GM18870 (cell line): Measurements from ENCODE around the gene PLCB1.

Source experiments
- ATAC-seq: cut with Tn5 transposase; IDR thresholded peaks from one replicate; pipeline ENCODE4 v1.9.1; 2021; ENCODE audit warnings: moderate library complexity; ENCODE audit not compliant: unreplicated experiment

Gene PLCB1

DNA sequence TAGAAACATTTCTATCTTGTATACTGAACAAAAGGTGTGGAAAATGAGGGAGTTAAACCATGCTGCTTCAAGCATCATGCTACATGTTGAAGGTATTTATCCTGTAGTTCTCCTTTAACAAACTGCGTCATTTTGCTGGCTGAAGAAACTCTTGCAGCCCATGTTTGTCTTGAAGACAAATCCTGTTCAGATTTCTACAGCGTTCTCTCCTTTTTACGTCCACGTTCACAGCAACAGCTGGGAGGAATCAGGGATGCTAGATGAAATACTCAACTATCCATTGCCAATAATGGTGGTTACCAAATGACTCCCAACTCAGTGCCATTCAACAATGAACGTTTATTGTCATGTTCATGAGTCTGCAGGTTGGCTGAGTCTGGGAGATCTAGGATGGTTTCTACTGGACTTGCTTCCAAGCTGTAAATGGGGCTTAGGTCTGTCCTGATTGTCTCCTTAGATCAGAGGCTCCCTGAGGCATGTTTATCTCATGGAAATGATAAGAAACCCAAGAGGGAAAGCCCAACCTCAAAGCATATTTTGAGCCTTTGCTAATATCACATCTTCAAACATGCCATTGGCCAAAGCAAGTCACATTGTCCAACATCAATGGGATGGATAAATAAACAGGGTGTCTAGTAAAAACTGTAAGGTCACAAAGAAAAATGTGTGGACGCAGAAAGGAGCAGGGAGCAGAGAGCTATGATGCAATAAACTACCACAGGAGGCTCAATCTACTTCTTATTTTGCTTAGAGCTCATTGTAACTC lies 2.7 kb upstream of the PLCB1 start:
- no peak for ATAC-seq

DNA sequence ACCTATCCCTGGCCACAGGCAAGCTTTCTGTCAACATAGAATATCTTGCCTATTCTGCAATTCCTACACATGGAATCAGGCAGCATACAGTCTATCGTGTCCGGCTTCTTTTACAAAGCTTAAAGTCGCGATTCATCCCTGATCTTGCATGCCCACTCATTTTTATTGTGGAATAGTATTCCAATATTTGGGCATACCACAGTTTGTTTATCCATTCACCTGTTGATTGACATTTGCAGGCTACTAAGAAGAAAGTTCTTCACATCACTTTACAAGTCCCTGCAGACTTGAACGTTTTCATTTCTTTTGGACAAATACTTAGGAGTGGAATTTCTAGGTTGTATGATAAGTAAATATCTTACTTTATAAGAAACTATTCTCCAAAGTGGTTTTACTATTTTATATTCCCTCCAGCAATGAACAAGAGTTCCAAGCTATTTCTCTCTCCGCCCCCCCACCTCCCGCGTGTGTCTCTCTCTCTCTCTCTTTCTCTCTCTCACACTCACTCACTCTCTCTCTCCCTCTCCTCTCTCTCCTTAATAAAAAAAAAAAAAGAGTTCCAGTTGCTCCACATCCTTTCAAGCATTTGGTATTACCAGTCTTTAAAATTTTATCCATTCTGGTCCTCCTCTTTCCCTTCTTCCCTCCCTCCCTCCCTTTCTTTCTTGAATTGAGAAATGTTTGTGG lies 1.1 kb upstream of the PLCB1 start:
- no peak for ATAC-seq

DNA sequence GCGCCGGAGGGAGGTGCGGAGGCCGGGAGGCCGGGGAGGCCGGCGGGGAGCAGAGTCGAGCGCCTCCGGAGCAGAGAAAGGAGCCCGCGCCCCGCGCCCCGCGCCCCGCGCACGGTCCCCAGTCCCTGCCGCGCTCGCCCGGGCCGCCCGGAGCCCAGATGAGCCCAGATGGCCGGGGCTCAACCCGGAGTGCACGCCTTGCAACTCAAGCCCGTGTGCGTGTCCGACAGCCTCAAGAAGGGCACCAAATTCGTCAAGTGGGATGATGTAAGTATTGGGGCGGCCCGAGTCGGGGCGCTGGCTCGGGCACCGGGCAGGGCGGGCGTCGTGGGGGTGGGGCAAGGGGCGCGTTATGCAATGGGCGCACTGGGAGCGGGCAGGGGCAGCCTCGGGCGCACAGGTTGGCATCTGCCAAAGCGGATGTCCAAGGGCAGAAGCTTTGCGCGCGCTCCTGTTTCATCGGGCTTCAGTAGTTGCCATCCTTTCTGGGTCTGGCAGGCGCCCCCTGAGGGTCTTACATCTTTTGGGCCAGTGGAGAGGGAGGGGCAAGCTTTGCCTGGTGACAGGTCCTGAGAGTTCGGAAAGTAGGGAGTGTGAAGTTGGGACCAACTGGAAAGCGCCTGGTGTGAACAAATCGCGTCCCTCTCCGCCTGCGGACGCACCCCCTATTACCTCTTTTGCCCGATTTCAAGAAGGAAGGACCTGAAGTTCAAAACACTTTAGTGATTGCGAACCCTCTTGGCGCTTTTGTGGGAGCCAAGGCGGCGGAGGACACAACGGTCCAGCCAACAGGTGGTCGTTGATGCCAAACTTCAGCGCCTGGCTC lies 631 bp downstream of the PLCB1 start:
- no peak for ATAC-seq

DNA sequence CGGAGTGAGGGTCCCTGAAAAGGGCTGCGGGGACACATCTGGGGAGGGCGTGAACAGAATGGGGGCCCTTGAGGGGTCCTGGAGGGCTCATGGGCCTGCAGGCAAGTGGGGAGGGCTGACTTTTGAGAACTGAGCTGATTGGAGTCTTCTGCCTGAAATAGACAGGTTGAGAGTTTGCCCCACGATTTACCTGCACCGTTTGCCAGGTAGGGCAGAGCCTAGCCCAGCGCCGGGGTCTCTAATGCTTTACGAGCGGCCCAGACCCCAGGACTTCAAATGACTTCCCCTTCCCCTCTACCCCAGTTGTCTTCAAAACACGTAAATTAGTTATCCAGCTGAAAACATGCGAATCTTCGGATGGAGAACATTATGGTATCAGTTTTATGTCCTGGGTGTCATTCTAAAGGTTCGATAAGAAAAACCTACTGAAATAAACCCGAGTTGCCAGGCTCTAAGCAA lies 1.3 kb downstream of the PLCB1 start:
- no peak for ATAC-seq

DNA sequence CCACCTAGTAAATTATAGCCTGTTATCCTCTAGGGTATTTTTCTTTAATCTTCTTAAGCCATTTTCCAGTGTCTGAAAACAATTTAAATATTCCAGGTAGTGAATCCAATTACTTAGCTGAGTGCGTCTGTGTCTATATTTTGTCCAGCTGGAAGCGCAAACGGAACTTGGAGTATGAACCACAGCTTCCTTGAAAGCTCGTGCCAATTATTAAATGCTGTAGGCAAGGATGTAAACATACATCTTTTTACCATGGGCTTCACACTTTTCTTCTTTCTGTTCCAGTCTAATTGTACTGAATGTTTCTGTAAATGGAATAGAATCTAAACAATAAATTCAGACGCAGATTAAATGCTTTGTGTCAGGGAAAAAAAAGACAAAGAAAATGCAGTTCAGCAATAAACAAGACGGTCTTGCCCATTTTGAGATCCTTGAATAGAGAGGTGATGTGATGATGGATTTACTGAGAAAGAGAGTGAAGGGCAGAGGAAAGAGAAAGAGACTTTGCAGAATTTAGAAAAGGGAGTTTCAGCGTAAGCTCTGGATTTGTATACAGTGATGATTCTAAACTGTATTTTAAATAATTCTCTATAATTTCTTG lies 1.9 kb downstream of the PLCB1 start:
- no peak for ATAC-seq

DNA sequence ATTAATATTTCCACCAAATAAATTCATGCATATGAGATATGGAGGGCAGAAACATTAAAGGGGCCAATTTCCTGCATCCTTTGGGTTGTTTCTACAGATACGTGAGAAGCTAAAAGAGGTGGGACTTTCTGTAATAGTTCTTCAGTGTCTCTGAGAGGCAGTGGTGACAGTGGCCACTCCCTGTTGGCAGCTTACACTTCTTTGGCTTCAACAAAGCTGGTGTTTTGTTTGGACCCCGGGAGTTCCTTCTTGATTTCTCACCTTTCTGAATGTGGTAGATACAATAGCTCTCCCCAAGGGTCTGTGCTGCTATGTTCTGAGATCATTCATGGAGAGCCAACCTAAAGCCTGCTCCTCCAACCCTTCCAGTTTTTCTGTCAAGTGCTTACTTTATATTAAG lies 7.8 kb downstream of the PLCB1 start:
- no peak for ATAC-seq

DNA sequence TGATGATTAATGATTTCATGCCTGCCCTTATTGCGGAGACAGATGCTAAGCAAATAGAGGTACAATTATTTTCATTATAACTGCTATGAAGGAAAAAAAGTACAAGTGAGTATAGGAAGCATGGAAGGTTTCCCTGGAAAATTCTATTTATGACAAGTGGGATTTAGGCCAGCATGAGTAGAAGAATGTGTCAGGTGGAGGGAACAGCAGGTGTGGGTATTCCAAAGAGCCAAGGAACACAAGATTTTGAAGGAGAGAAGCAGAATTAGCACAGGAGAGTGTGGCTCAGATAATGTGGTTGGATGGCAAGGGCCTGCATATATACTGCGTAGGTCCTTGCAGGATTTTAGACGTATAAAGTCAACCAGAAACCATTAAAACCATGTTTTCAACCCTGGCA lies 11.4 kb downstream of the PLCB1 start:
- ATAC-seq: no peak

DNA sequence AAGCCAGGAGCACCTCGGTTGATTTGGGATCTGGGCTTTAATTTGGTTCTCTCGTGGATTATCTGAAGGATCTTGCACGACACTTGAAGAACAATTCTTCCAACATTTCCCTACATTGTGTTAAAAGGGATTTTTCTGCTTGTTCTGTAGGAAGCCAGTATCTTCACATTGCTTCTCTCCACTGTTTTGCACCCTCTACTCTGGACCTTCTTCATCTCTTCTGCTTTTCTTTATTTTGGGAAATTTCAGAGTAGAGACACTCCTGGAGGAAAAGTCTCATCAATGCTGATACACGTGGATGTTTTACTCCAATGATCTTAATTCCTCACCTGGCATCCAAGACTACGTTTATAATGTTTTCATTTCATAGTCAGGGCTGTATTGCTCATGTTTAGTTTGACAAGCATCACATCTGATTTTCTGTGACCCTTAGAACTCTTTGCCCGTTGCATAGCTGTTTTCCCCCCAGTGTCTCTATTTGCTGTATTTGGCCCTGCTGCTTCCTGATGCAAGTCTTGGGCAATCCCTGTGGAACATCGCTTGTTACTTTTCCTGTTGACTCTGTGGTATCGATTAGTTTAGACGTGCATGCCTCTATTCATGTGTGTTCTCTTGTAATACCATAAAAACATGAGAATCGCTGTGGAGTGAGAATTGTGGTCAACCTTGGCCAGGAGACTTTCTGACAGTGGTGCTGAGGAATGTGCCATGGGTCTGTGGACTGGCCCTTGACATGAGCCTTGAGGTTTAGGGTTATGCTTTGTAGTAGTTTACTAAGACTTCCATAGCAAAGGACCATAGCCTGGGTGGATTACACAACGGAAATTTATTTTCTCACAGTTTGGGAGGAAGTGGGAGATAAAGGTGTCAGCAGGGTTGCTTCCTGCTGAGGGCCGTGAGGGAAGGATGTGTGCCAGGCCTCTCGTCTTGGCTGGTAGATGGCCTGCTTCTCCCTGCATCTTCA lies 12.5 kb downstream of the PLCB1 start:
- no peak for ATAC-seq

DNA sequence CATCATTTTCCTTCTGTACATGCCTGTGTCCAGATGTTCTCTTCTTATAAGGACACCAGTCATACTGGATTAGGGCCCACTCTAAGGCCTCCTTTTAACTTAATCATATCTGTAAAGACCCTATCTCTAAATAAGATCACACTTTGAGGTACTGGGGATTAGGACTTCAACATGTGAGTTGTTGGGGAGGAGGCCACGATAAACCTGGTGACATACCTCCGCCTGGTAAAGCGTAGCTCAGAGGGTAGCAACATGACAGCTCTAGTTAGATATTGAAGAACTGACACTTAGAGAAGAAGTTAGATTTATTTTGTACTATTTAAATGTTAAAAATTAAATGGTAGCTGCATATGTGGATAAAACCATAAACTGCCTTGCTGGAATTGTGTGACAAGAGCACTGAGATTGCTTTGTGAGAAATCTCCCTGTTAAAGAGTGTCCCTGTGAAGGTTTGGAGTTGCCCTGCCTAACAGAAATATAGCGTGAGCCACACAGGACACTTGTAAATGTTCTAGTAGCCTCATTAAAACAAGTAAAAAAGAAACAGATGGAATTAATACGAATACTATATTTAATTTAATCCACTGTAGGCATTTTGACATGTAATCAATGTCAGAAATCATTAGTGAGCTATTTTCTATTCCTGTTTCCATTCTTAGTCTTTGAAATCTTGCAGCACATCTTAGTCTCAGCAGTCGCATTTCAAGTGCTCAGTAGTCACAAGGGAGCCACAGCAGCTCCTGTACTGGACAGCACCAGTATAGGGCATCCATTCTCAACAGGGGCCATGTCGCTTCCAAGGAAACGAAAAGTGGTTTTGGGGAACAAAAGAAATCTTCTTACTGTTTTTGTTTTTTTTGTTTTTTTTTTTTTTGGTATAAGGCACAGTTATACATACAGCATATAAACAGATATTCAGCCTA lies 13.4 kb downstream of the PLCB1 start:
- ATAC-seq: no peak

DNA sequence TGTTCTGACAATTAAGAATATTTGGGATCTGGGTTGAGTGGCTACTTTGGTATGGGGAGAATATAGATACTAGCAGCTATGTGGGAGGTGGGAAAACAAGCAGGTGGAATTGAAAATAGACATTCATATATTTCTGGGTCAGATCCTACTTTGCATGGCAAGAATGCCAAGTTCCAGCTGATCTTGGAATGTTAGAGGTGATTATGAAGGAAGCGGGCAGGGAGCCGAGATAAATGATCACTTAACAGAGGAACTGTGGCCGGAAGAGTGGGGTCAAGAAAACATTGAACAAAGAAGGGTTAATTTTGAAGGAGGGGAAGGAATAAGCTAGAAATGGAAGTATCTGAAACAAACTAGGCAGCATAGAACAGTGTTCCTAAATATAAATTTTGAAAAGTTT lies 15.4 kb downstream of the PLCB1 start:
- ATAC-seq: no peak

DNA sequence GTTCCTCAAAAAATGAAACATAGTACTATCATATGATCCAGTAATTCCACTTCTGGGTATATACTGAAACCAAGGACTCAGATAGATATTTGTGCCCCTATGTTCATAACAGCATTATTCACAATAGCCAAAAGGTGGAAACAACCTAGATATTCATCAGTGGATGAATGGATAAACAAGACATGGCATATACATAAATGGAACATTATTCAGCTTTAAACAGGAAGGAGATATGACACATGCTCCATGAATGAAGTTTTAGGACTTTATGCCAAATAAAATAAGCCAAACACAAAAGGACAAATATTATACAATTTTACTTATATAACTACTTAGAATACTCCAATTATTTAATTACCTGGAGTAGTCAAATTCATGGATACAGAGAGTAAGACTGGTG lies 16.4 kb downstream of the PLCB1 start:
- ATAC-seq: no peak

DNA sequence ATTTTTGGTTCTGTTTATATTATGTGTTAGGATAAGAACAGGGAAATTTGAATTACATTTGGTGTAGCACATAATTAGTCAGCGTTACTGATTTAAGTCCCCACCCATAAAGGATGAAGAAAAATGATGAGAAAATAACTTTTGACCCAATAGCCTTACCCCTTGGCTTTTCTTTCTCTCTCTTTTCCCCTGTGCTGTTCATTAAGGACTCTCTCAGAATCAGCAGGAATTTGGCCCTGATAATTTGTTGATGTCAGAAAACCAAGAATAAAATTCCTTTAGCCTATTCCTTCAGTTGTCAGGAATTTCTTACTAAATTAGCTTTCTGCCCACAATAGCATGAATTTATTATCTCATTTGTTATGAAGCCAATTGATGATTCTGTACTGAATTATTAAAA lies 18.5 kb downstream of the PLCB1 start:
- ATAC-seq: no peak

DNA sequence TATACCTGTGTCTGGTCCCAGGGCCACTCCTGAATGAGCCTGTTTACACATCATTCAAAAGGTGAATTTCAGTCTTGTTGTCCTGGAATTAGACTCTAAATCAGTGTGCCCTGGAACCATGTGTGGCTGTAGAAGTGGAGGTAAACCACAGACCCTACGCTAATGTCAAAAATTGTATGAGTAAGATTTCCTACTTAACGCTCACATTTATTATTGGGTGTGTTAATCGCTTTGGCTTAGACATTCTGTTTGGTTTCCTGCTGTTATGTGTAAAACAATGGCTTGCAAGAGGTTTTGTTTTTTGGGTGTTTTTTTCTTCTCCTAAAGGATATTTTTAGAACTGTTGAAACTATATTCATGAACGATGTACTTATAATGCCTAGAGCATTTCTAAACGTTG lies 19.3 kb downstream of the PLCB1 start:
- ATAC-seq: no peak

DNA sequence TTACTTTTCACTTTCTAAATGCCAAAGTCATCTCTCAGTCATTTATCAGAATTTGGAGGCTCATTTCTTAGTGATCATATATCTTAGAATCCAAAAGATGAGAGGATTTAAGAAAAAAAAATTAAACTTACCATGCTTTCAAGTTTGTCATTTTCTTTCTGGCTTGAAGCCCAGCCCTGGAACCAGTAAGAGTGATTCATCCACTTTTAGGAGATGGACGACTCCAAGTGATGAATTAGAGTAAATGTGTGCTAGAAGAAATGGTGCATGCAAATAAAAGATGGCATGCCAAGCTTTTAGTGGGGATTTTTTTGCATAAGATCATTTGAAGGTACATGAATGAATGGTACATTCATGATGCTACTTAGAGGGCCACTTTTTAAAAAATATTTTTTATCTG lies 20.1 kb downstream of the PLCB1 start:
- ATAC-seq: no peak

DNA sequence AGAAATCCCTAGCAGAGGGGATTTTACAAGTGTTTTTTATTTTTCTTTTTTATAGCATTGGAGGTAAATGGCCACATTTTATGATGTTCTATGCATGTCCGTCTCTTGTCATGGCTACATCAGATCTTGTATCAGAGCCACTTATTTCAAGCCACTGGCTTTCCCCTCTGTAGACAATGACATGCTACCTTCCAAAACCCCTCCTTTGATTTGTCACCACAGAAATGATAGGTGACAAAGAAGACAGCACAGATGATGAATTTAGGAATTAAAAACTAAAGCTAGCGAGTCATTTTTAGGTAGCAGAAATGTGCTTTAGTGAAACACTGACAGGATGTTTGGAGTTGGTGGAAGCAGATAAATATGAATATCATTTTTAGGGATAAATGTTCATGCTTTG lies 20.8 kb downstream of the PLCB1 start:
- ATAC-seq: no peak

DNA sequence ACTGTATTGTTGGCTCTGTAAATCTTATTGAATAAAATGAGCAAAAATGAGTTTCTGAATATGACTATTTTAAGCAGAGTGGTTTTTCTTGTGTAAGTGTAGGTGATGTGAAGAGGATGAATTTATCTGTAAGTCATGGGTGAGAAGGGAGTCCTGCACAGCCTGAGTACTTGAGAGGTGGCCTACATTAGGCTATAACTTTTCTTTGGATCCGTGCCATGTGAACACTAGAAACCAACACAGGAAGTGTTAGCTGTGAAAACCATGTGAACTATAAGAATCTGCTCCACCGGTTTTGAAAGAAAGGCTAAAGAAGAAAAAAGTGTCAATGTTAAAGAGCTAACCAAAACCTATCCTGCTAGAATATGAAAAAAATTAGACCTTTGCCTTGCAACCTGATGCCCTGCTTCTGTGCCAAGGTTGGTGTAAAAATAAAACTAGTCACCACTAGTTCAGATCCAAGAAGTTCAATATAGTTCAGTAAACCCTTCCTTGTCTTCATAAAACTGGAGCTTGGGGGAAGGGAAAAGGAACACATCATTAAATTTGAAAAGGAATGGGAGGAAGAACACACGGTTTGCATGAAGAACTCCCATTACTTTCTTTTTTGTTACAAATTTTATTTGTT lies 21.3 kb downstream of the PLCB1 start:
- no peak for ATAC-seq

DNA sequence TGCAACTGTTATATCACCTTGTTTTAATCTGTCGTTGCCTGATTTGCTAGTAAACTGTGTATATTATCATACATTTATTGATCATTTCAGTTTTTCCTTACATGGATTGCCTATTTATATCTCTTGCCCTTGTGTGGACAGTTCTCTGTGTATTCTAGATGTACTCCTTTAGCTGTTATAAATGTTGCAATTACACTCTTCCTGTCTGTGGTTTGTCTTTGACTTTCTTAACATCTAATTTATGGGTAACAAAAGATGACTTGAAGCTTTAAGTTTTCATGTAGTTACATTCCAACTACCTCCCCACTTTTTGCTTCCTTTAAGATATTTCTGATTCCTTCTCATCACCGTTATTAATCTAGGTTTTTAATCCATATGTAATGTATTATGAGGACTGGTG lies 22.6 kb downstream of the PLCB1 start:
- no peak for ATAC-seq

DNA sequence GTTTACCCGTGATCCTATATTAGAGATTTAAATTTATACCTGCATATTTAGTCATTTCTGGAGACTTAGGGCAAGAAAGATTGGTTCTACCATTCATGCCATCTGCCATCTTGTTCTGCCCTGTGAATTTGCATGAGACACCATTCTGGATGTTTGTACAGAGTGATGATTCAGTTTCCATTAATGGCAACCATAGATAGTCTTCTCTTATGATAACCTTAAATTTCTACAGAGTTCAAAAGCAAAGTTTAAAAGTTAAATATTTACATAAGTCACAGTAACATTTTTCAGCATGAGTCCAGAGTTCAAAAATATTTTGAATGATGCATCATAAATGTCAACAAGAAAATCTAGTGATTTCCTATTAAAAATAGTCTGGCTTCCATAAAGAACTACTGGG lies 23.2 kb downstream of the PLCB1 start:
- no peak for ATAC-seq

DNA sequence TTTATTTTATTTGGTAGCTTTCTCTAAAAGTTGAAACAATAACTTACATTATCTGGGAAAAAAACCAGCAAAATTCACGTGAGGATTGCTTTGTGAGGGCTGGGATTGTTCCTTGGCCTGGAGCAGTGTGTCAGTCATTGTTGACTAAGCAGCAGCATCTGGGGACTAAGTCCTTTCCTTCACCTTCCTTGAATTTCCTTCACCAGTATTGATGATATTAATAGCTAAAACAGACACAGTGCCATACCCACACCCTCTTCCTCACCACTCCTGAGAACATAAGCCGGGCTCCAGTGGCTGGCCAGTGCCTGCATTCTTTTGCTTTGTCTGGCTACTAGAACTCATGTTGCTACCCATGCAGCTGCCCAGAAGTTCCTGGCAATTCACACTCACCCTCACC lies 23.7 kb downstream of the PLCB1 start:
- ATAC-seq: no peak
